HG02981 (cell line): ENCODE data around the gene SAA2.

Experiments
- ATAC-seq: cut with Tn5 transposase; IDR thresholded peaks from one replicate; pipeline ENCODE4 v1.9.1; 2021; ENCODE audit warnings: mild to moderate bottlenecking, moderate library complexity; ENCODE audit not compliant: unreplicated experiment

The SAA2 gene

DNA sequence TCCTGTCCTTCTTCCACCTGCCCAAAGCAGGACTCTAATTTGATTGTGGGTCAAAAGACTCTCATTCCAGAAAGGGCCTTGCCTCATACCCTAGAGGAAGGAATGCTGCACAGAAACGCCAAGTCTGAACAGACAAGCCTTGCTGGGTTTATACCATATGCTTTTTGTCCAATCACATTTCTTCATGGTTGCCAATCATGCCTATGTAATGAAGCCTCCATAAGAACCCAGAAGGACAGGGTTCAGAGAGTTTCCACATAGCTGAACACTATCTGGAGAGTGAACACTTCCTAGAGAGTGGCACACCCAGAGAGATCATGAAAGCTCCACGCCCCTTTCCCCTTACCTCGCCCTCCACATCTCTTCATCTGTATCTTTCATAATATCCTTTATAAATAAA, 4.8 kb upstream of the SAA2 start:
- no peak for ATAC-seq

- peak; percentile 14 for ATAC-seq
Measured at GRCh38 chr11:18247191-18247581, 1.3 kb downstream of the SAA2 start.

DNA sequence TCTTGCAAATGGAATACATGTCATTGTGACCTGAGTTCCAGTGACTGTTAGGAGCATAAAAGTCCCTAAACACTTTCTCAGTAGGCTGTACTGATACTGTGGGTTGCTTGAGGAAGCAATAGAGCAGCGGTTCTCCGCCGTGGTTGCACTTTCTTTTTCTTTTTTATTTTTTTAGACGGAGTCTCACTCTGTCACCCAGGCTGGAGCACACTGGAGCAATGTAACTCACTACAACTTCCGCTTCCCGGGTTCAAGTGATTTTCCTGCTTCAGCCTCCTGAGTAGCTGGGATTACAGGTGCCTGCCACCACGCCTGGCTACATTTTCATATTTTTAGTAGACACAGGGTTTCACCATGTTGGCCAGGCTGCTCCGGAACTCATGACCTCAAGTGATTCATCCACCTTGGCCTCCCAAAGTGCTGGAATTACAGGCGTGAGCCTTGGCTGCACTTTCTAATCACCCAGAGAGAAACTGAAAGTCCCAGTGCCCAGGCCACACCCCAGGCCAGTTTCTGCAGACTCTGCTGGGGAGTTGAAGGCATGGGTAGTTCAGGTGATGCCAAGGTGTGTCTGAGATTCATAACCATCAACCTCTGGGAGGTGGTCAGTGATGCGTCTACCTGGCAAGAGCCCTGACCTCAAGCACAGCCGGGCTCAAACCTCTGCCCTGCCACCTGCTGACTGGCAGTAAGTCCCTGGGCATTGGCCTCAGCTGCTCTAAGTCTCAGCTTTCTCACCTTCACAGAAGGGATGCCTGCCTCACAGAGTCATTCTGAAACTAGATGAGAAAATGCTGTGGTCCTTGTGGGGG, 1.9 kb downstream of the SAA2 start:
- ATAC-seq = peak; percentile 80

DNA sequence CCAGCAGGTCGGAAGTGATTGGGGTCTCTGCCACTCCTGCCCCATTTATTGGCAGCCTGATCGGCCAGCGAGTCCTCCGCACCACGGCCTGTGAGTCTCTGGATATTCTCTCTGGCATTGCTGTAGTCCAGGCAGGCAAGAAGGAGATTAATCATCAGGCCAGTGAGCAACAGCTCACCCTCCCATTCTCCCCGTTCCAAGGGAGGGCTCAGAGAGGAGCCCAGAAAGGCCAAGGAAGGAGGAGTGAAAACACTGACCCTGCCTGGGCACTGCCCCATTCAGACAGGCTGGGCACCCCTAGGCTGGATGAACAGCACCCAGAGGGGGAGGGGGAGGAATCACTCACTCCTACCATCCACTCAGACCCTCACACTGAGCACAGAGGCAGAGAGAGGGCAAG, 3.1 kb downstream of the SAA2 start:
- ATAC-seq = no peak

- no peak for ATAC-seq
Measured at GRCh38 chr11:18243783-18244362, 4.6 kb downstream of the SAA2 start.

- no peak for ATAC-seq
Measured at GRCh38 chr11:18239655-18240054, 8.8 kb downstream of the SAA2 start.

GRCh38 chr11:18236664-18237356, 11.7 kb downstream of the SAA2 start, which contains the start of gene SAA4:
SAA4 (minus strand) TSS chr11:18236802; CDS start chr11:18235926, 876 bp downstream.
- ATAC-seq = no peak

DNA sequence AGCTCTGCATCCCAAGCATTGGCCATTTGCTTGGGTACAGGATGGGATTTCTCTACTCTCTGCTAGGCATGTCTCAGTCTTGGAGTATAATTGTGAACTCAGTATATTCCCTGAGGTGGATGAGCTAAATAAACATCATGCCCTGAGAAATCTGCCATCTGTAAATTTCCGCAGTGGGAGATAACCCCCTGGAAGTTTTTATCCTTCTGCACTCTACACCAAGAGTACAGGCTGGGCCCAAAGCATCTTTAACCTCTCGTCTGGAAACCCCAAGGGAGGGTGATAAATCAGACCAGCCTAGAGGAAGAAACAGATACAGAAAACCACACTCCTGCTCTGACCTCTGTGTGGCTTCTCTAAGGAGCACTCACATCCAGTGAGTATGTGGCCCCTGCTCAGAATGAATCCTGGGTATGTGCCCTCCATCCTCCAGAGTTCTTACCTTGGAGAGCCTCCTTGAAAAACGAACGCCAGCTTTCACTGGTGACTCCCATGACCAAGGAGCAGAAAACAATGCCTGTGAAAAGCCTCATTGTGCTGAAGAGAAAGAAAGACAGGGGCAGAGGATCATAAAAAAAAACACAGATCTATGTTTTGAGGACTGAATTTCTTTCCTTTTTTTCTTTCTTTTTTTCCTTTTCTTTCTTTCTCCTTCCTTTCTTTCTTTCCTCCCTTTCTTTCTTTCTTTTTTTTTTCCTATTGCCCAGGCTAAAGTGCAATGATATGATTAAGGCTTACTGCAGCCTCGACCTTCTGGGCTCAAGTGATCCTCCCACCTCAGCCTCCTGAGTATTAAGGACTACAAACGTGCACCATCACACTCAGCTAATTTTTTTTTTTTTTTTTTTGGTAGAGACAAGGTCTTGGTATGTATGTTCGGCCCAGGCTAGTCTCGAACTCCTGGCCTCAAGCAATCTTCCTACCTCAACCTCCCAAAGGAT, 12.8 kb downstream of the SAA2 start:
- ATAC-seq = no peak

DNA sequence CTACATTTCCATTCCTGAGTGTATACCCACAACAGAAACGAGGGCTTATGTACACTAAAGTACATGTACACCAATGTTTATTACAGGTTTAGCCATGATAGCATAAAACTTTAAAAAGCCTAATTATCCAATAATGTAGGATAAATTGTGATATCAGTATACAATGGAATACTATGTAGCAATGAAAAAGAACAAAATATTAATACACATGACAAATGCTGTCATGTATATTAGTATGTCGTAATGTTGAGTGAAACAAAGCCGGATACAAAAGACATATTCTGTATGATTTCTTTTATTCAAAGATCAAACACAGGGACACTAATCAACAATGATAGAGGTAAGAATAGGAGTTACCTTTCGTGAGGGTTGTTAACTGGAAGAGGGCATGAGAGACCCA, 14.6 kb downstream of the SAA2 start:
- no peak for ATAC-seq

- no peak for ATAC-seq
Measured at GRCh38 chr11:18230859-18231258, 17.6 kb downstream of the SAA2 start.

DNA sequence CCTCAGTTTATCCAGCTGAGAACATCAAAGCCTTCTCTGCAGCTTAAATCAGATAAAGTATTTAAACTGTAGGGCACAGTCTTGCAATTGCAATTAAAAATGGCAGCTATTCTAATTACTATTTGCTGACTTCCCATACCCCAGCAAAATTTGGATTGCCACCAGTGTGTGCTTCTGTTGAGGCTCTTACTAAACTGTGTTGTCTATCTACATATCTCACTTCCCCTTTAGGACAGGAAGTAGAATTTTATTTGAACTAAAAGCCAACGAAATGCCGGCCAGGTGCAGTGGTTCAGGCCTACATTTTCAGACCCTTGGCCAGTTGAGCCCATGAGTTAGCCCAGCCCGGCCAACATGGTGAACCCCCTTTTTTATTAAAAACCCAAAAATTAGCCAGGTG, 19.0 kb downstream of the SAA2 start:
- peak; percentile 95 for ATAC-seq

DNA sequence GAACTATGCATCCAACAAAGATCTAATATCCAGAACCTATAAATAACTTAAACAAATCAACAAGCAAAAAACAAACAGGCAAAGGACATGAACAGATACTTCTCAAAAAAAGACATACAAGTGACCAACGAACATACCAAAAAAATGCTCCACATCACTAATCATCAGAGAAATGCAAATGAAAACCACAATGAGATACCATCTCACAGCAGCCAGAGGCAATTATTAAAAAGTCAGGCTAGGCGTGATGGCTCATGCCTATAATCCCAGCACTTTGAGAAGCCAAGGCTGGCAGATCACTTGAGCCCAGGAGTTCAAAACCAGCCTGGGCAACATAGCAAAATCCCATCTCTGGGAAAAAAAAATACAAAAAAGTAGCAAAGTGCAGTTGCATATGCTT, 22.6 kb downstream of the SAA2 start:
- peak; percentile 34 for ATAC-seq

GRCh38 chr11:18223591-18224387, 24.7 kb downstream of the SAA2 start:
- ATAC-seq = no peak

- no peak for ATAC-seq
Measured at GRCh38 chr11:18222814-18223421, 25.6 kb downstream of the SAA2 start.

GRCh38 chr11:18221274-18221876, 27.1 kb downstream of the SAA2 start:
- no peak for ATAC-seq

- ATAC-seq = no peak
Measured at GRCh38 chr11:18209058-18209457, 39.4 kb downstream of the SAA2 start.

DNA sequence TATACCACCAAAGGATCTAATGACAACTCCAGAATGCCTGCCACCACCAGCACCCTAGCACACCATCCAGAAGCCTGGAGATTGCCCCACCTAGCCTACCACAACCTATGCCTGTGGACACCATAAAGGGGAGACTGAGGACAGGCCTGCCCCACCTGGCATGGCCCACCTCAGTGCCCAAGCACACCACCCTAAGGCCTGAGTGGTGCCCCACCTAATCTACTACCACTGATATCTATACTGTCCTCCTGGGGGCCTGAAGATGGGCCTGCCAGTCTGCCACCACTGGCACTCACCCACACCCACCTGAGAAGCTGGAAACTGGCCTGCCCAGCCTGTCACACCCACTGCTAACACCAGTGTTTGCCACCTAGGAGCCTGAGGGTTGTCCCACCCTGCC, 43.7 kb downstream of the SAA2 start:
- ATAC-seq = no peak

GRCh38 chr11:18204220-18204619, 44.2 kb downstream of the SAA2 start:
- ATAC-seq = no peak

DNA sequence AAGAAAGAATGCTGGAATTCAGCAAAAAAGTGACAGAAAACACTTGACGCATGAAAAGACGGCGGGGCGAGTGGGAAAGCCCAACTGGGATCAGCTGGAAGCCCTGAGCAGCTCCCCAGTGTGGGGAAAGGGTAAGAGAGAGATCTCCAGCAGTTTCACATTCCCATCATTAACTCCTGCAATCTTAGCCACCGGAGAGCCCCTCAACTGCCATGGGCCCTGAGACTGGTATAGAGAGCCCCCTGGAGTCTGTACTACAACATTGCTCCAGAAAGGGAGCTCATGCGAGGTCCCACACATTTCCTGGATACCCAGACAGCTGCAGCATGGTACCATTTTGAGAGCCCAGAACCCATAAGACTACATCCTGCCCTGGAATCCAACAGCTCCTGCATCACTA, 44.7 kb downstream of the SAA2 start:
- ATAC-seq = no peak
